Thyroid gland (tissue), 4 donors: ENCODE data around the gene ING5. TPM values are rescaled to one million over a fixed set of nuclear protein-coding genes. Genes with fewer than 3 reads are reported as not detected.

Experiments used
- DNase-seq, 2 donors: peaks; one replicate each; pipeline ENCODE4 v3.0.0-alpha.2; 2019
- H3K27ac ChIP-seq, 3 donors: fragments of 200-600 bp; sonication (generic); 1 replicate in 2 of 3; 2 replicates in 1 of 3; pipeline ENCODE4 v1.5.1; 2016 to 2019; ENCODE audit warnings: mild to moderate bottlenecking in 1 of 3, moderate library complexity in 1 of 3
- H3K27me3 ChIP-seq: fragments of 200-600 bp; sonication (generic); one replicate; pipeline ENCODE4 v1.5.1; 2019
- H3K36me3 ChIP-seq, 2 donors: fragments of 200-600 bp; sonication (generic); one replicate each; pipeline ENCODE4 v1.5.1; 2016 to 2019
- H3K4me1 ChIP-seq, 2 donors: fragments of 200-600 bp; sonication (generic); one replicate each; pipeline ENCODE4 v1.5.1; 2017 to 2019
- H3K4me3 ChIP-seq, 3 donors: fragments of 200-600 bp; sonication (generic); replicated peaks in 1 of 3; 1 replicate in 2 of 3; 2 replicates in 1 of 3; pipeline ENCODE4 v1.5.1; 2016; ENCODE audit warnings: mild to moderate bottlenecking in 1 of 3
- H3K9me3 ChIP-seq: fragments of 200-600 bp; sonication (generic); one replicate; pipeline ENCODE4 v1.5.1; 2017
- CTCF ChIP-seq, 6 experiments: fragments of 200-600 bp in 3 of 6; fragments of 450-650 bp in 3 of 6; sonication (generic) in 3 of 6; IDR thresholded peaks; one replicate each; pipeline ENCODE4 v1.5.1; 2016 to 2019; ENCODE audit warnings: antibody characterized with exemption in 6 of 6, mild to moderate bottlenecking in 2 of 6, inconsistent platforms in 1 of 6, moderate library complexity in 1 of 6
- POLR2A ChIP-seq, 2 donors: fragments of 450-650 bp; IDR thresholded peaks; one replicate each; pipeline ENCODE4 v1.6.1; 2017; ENCODE audit warnings: antibody characterized with exemption in 2 of 2, mild to moderate bottlenecking in 2 of 2, moderate library complexity in 1 of 2
- WGBS, 2 donors: methylation state at CpG; one replicate each; pipeline ENCODE4 v1.1.5; 2017; 5-methylcytosine and 5-hydroxymethylcytosine counted together
- intact Hi-C: fragments of 100-400 bp; cut with DNase I; formaldehyde crosslinking; loops from one replicate; pipeline ENCODE4 v1.15.1; 2023
- total RNA-seq, 4 donors: library from RNA; depleted of rRNA; stranded (reverse); fragments of >200 nt; gene quantifications; one replicate each; pipeline ENCODE4 v1.2.3, GENCODE V29; 2016

Gene ING5
- total RNA-seq, 4 donors from 2014 or later = 42.2 to 76.3 (median 59.9) TPM

- no peak overlapping the region for H3K4me3 ChIP-seq
- TF ChIP-seq CTCF (IDR thresholded peaks at IDR 0.05) (no peak), POLR2A (IDR thresholded peaks at IDR 0.05) (no peak)
- H3K27me3 ChIP-seq = no peaks in the 10 kb centered on the region
- intact Hi-C loops = no loop called here
- peak; percentile 14 to 17 for DNase-seq
- H3K27ac ChIP-seq = no peak overlapping the region
- H3K4me1 ChIP-seq = peaks cover 0 to 9% of the 10 kb centered on the region in 2 donors
- 54 to 57% methylated on average over 24 to 33 of the region's 38 CpGs for WGBS, 2 donors
- H3K9me3 ChIP-seq = no peaks in the 10 kb centered on the region
- no peaks in the 10 kb centered on the region for H3K36me3 ChIP-seq
Observed at GRCh38 chr2:241771286-241772062, 69.6 kb downstream of the ING5 start.

- intact Hi-C loops = no loop called here
- no peak for TF ChIP-seq CTCF (IDR thresholded peaks at IDR 0.05)
- TF ChIP-seq POLR2A (IDR thresholded peaks at IDR 0.05) = no peak
- H3K9me3 ChIP-seq = no peaks in the 10 kb centered on the region
- H3K36me3 ChIP-seq = no peaks in the 10 kb centered on the region
- 52 to 54% methylated on average over 9 of the region's 9 CpGs for WGBS, 2 donors
- DNase-seq = no peak
- H3K4me3 ChIP-seq = no peak overlapping the region
- H3K27me3 ChIP-seq = no peaks in the 10 kb centered on the region
- H3K27ac ChIP-seq = no peak overlapping the region
- peaks cover 0 to 9% of the 10 kb centered on the region in 2 donors for H3K4me1 ChIP-seq
Observed at GRCh38 chr2:241772063-241772499, 70.2 kb downstream of the ING5 start.

GRCh38 chr2:241773511-241774418 lies 71.9 kb downstream of the ING5 start:
- Histone ChIP-seq H3K9me3 (no peaks in the 10 kb centered on the region), H3K27me3 (no peaks in the 10 kb centered on the region), H3K4me3 (no peak overlapping the region), H3K27ac (no peak overlapping the region), H3K4me1 (peaks cover 0 to 9% of the 10 kb centered on the region in 2 donors), H3K36me3 (no peaks in the 10 kb centered on the region)
- intact Hi-C loops = no loop called here
- no peak for DNase-seq
- 29 to 47% methylated on average over 9 to 10 of the region's 29 CpGs for WGBS, 2 donors
- TF ChIP-seq CTCF (IDR thresholded peaks at IDR 0.05) (no peak), POLR2A (IDR thresholded peaks at IDR 0.05) (no peak)

- peaks cover 0 to 9% of the 10 kb centered on the region in 2 donors for H3K4me1 ChIP-seq
- H3K4me3 ChIP-seq = no peak overlapping the region
- H3K9me3 ChIP-seq = no peaks in the 10 kb centered on the region
- DNase-seq = no peak
- TF ChIP-seq POLR2A (IDR thresholded peaks at IDR 0.05) (no peak), CTCF (IDR thresholded peaks at IDR 0.05) (no peak)
- intact Hi-C loops = no loop called here
- WGBS, 2 donors = 85 to 90% methylated on average over 4 to 26 of the region's 40 CpGs
- H3K27me3 ChIP-seq = no peaks in the 10 kb centered on the region
- H3K36me3 ChIP-seq = no peaks in the 10 kb centered on the region
- no peak overlapping the region for H3K27ac ChIP-seq
Observed at GRCh38 chr2:241774419-241775222, 72.8 kb downstream of the ING5 start.
